HG02610 (cell line): ENCODE data around the gene CYBA.

ENCODE experiments used
- ATAC-seq: cut with Tn5 transposase; IDR thresholded peaks from one replicate; pipeline ENCODE4 v1.9.1; 2021; ENCODE audit warnings: mild to moderate bottlenecking, moderate library complexity; ENCODE audit not compliant: unreplicated experiment

The CYBA gene

DNA sequence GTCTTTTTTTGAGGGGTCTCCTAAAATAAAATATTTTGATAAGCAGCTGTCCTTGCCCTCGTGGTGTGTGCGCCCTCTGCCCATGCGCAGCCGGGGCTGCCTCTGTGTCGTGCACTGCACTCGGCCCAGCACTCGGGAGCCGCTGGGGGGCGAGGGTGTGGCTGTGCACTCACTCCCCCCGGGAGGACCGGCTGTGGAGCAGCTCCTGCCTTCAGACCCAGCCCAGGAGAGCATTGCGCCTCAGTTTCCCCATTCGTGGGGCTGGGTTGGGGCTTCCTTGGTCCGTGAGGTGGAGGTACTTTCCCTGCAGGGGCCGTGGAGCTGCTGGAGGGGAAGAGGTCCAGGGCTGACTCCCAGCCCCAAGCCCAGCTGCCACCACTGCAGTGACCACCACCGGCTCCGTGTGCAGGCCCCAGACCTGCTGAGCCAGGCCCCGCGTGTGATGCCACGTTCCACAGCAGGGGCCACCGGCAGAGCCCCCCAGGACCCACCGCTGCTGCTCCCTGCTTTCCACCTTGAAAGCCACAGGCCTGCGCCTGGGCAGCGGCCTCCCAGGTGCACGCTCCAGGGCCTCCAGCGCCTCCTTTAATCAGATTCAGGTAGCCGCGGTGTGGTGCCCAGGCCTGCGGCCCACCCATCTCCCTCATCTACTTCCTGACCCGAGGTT lies 18.8 kb downstream of the CYBA start:
- no peak for ATAC-seq

DNA sequence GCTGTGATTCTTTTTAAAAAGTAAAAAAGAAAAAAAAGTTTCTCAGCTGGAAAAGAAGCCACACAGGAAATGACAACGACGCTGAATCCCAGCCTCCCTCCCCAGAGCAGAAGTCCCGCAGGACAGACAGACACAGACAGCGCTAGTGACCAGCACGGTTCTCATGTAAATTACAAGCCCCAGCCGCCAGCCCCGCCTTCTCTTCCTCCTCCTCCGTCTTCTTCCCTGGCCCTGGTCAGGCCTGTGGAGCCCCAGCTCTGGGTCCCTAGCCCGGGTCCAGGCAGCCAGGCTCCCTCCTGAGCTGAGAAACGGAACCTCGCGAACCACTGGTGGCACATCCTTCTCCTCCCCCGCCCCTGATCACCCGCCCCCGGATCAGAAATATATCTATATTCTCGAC lies 19.5 kb downstream of the CYBA start:
- no peak for ATAC-seq

DNA sequence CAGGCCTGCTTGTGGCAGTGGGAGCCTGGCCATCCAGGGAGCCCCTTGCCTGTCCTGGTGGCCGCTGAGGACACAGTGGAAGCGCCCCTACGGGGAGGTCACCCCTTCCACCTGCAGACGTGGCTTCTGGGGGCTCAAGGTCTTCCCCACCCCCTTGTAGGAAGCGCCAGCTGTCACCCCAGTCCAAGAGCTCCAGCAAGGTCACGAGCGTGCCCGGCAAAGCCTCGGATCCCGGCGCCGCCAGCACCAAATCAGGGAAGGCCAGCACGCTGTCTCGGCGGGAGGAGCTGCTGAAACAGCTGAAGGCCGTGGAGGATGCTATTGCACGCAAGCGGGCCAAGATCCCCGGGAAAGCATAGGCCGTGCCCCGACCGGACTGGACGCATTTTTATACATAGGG lies 19.9 kb downstream of the CYBA start:
- ATAC-seq = no peak

DNA sequence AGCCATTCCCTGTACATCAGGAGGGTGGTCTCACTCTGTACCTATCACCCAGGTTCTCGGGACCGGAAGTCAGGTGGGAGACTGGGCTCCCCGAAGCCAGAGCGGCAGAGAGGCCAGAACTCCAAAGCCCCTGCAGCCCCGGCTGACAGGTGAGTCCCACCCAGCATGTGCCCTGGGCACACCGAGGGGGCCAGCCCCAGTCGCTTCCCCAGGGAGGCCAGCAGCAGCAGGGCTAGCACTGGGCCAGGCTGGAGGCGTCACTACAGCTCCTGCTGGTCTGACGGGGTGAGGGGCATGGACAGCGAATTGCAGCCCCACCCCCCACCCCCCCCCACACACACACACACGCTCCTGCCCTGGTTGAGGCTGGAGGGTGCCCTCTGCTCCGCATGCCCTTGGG lies 20.4 kb downstream of the CYBA start:
- ATAC-seq = no peak

DNA sequence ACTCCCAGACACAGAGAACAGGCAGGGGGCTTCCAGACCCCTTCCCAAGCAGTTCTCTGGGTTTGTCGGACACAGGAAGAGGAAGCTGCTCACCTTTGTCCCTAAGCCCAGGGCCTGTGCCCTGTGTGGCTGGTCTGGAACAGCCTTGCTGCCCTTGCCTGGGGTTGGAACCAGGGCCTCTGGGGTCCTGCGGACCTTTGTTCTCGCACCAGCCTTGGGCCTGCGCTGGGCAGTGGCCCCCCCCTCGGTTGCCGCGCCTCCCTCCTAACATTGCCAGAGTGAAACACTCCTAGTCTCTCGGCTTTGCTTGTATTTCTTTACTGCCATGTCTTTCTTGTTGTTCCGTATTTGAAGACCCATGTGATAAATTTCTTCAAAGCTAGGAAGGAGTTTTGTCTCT lies 21.0 kb downstream of the CYBA start:
- ATAC-seq = no peak

DNA sequence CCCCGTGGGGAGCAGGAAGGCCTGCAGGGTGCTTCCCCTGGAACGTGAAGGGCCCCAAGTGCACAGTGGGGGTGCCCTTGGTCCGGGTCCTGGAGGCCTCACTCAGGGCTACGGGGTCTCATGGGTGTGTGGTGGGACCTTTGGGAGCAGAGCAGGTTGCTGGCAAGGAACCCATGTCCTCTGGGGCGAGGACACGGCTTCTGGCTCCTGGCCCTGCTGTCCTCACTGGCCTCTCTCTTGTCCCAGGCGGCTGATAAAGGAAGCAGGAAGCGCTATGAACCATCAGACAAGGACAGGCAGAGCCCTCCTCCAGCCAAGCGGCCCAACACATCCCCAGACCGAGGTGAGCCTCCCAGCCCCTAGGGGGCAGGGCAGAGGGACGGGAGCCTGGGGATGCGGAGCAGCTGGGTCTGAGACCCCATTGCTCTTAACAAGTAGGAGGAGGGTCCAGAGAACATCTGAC lies 22.3 kb downstream of the CYBA start:
- no peak for ATAC-seq

DNA sequence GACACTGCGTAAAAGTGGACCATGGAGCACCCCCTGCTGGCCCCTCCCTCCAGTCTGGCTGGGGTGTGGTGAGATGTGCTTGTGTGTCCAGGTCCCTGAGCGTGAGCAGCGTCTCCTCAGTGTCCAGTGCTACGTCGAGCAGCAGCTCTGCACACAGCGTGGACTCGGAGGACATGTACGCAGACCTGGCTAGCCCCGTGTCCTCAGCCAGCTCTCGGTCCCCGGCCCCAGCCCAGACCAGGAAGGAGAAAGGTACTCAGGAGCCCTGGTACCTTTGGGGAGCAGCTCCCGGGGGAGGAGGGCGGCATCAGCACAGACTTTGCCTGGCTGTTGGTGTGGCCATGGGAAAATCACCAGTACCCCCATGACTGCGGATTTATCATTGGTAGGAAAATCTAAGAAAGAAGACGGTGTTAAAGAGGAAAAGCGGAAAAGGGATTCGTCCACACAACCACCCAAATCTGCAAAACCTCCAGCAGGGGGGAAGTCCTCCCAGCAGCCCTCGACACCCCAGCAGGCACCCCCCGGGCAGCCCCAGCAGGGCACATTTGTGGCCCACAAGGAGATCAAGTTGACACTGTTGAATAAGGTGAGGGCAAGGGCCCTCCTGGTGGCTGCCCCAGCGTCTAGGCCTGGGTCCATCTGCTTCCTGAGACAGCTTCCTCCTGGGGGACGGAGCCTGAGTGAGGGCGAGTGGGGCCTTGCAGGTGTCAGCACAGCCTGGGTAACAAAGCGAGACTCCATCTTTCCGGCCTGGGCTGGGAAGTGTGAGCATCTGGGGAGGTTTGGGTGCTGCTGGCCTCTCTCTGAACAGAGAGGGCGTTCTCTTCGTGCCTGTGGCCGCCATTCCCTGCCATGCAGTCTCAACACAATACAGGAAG lies 23.1 kb downstream of the CYBA start:
- ATAC-seq = no peak

GRCh38 chr16:88626646-88627045 lies 24.2 kb downstream of the CYBA start:
- no peak for ATAC-seq

- ATAC-seq = no peak
These were observed 25.8 kb downstream of the CYBA start for GRCh38 chr16:88624977-88625576.

DNA sequence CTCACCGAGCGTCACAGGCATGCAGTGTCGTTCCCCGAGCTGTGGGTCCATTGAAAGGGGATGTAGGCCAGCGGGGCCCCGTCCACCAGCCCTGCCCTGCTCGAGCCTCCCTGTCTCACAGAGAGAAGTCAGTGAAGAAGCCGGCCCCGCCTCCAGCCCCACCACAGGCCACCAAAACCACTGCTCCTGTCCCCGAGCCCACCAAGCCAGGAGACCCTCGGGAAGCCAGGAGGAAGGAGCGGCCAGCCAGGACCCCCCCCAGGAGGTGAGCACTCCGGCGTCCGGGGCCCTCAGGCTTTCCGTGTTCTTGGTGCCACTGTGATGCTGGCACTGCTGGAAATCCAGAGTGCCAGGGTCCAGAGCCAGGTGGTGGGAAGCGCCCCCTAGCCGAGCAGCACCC lies 26.4 kb downstream of the CYBA start:
- ATAC-seq = no peak

DNA sequence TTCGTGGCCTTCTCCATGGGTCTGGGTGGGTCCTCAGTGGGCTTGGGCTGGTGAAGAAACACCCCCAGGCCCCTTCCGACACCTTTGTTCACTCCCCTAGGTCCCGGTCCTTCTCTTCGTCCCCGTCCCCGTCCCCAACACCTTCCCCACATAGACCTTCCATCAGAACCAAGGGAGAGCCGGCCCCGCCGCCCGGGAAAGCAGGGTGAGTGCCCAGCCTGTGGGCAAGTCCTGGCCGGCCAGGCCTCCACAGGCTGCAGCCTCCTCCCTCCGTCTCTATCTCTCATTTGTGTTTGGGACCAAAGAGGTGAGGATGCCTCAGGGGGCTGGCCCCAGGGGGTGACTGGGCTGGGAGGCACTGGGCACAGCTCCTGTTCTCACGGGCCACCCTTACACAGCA lies 27.0 kb downstream of the CYBA start:
- ATAC-seq = no peak

GRCh38 chr16:88622866-88623265 lies 28.0 kb downstream of the CYBA start:
- no peak for ATAC-seq

DNA sequence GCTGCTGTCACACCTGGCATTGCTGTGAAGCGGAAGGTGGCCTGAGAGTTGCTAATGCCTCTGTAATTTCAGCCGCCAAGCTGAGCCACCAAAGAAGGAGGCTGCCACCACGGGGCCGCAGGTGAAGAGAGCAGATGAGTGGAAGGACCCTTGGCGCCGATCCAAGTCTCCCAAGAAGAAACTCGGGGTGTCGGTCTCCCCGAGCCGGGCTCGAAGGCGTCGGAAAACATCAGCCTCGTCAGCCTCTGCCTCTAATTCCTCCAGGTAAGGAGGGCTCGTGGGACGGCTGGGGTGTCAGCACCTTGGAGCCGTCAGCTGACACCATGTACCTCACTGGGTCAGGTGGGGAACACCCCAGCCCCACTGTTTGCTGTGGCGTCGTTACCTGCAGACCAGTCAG lies 28.7 kb downstream of the CYBA start:
- no peak for ATAC-seq

DNA sequence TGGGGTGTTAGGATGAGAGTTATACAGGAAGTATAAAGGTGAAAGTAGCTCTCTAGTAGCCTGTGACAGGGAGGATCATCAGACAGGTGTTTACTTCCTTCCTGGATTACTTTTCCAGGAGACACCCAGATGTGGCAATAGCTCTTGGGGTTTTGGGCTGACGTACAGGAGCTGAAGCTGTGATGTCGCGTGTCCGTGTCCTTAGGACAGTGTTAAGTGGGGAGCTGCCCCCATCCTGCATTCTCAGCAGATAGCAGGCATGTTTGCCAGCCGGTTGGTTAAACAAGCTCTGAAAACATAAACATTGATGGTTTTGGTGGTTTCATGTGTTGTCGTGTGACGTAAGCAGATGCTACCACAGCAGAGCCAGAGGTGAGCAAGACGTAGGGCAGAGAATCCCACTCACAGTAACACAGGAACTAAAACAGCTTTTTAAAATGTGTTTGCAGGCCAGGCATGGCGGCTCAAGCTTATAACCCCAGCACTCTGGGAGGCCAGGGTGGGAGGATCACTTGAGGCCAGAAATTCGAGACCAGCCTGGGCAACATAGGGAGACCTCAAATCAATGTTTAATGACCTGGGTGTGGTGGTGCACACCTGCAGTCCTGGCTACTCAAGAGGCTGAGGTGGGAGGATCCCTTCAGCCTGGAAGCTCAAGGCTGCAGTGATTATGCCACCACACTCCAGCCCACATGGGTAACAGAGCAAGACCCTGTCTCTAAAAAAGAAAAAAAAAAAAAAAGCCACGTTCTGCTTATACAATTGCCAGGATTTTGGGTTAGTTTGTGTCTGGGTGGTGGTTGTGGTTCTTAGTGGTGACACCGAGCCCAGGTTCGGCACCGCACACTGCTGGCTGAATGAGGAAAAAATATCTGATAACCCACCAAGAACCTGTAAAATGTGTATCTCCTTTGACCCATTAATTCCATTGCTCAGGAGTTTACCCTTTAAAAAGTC lies 30.7 kb downstream of the CYBA start:
- no peak for ATAC-seq

- ATAC-seq = no peak
These were observed 31.7 kb downstream of the CYBA start for GRCh38 chr16:88618956-88619667.

DNA sequence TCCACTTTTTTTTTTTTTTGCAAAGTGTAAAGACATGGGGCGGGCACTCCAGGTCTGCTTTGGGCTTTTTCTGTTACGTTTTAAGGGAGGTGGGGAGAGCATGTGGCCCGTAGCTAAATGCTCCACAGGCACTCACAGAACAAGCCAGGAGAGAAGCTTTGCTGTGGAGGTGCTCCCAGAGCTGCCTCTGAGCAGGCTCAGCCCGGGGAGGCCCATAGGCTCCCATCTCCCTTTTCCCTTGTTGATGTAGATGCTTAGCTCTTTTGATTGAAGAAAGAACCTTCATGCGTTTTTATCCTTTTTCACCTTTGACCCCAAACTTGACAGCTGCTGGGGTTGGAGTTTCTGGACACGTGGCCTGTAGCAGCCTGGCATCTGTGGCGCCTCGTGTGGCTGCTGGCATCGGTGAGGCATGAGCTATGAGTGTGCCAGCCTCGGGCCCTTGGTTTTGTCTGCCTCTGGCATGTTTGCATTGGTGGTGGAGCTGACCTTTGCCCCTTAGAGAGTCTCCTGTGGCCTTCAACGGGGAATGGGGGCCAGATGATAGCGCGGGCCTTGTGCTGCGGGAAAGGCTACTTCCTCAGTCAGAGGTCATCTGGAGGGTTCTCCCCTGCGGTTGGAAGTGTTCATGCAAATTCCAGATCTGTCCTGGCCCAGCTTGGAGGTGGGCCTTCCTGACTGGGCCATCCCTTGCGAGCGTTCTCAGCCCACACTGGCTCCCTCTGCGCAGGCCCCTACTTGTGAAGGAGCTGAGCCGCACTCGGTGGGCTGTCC lies 32.5 kb downstream of the CYBA start:
- ATAC-seq = no peak

DNA sequence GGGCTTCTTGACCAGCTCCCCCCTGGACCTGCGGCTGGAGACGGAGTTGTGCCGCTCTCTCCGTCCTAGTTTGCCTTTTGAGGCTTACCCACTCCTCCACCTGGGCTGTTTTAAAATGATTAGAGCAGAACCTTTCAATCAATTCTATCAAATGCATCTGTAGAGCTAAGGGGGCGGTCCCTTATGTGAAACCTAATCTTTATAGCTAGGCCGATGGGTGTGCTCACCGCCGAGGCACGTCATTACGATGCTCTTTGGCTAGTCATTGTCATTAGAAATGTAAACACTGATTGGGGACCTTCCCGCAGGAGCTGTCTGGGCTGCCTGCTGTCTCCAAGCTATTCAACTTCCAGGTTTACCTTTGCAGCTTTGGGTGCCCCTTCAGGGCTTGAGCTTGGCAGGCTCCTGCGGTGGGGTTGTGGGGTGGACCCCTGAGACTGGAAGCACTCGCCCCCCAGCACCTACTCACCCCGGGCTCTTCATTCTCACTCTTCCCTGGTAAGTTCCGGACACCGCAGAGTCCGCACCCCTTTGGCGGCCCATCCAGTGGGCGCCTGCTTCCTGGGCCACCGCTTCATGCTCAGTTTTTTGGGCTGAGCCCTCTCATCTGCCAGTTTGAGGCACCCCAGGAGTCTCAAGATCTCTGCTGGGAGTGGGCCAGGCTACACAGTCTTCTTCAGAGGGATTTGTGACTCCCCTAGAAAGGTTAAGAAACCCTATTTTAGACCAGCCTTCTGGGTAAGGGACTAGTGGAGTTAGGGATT lies 33.4 kb downstream of the CYBA start:
- ATAC-seq = no peak

DNA sequence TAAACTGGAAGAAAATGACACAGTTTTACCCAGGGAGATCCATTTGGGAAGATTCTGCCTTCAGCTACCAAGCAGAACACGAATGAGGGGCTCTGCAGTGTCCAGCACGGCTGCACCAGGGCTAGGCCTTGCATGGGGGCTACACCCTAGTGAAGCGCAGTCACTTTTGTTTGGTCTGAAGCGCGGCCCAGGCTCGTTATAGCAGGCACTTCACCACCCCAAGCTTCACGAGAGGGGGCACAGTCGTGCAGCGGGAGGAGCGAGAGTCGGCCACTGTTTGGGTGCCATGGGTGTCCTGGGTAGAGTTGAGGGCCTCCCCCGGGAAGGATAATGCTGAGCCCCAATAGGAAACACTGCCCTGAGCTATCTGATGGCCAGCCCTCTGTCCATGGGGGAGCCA lies 34.1 kb downstream of the CYBA start:
- ATAC-seq = no peak

DNA sequence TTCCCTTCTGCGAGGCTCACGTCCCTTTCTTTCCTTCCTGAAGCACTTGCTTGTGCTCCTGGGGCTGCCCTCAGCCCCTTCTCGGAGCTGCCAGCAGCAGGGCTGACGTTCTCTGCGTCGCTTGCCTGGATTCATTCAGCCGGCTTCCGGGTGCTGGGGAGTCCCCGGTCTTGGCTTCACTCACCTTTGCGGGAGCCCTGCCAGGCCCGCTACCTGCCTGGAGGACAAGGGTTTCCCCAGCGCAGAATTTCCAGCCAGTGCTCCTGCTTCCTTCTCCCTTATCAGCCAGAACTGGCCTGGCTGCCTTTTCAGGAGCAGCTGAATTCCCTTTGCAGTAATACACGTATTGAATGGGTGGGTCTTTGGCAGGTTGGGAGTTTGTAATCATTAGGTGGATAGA lies 34.5 kb downstream of the CYBA start:
- ATAC-seq = no peak
